HepG2 (cell line): ENCODE results near the gene PTX4. TPM values are rescaled to one million over a fixed set of nuclear protein-coding genes. Genes with fewer than 3 reads are reported as not detected.

Experiments used
- ARID5B ChIP-seq: IDR thresholded peaks from 2 replicates; pipeline ENCODE4 v1.4.0; 2020; ENCODE audit warnings: mild to moderate bottlenecking, missing genetic modification reagents
- EEA1 ChIP-seq: sonication (generic); formaldehyde crosslinking; IDR thresholded peaks from 2 replicates; pipeline ENCODE4 v1.5.1; 2020; ENCODE audit warnings: mild to moderate bottlenecking, missing genetic modification reagents, borderline replicate concordance
- LRRFIP1 ChIP-seq: sonication (generic); formaldehyde crosslinking; conservative IDR thresholded peaks from 2 replicates; pipeline ENCODE4 v1.4.0; 2020; ENCODE audit warnings: missing genetic modification reagents
- REXO4 ChIP-seq: sonication (generic); formaldehyde crosslinking; IDR thresholded peaks from 2 replicates; pipeline ENCODE4 v1.8.0; 2022; ENCODE audit warnings: missing genetic modification reagents, mild to moderate bottlenecking, borderline replicate concordance
- TFDP2 ChIP-seq: sonication (generic); formaldehyde crosslinking; IDR thresholded peaks from 2 replicates; pipeline ENCODE4 v1.4.0; 2020; ENCODE audit warnings: missing genetic modification reagents
- TRAFD1 ChIP-seq: sonication (generic); formaldehyde crosslinking; IDR thresholded peaks from 2 replicates; pipeline ENCODE4 v1.5.1; 2020; ENCODE audit warnings: missing genetic modification reagents, mild to moderate bottlenecking, borderline replicate concordance
- ZBTB44 ChIP-seq: sonication (generic); formaldehyde crosslinking; IDR thresholded peaks from 2 replicates; pipeline ENCODE4 v1.4.0; 2020; ENCODE audit warnings: missing genetic modification reagents
- ZBTB7A ChIP-seq: sonication (generic); formaldehyde crosslinking; IDR thresholded peaks from 2 replicates; pipeline ENCODE4 v1.8.0; 2022; ENCODE audit warnings: mild to moderate bottlenecking, missing genetic modification reagents
- ZNF235 ChIP-seq: sonication (generic); formaldehyde crosslinking; IDR thresholded peaks from 2 replicates; pipeline ENCODE4 v1.8.1; 2023; ENCODE audit warnings: mild to moderate bottlenecking, missing genetic modification reagents, borderline replicate concordance
- ZNF333 ChIP-seq: sonication (generic); formaldehyde crosslinking; IDR thresholded peaks from 2 replicates; pipeline ENCODE4 v1.4.0; 2020; ENCODE audit warnings: mild to moderate bottlenecking, missing genetic modification reagents, borderline replicate concordance
- polyA plus RNA-seq, 8 experiments: library from polyadenylated mRNA; depleted of rRNA in 3 of 8; stranded (reverse) in 7 of 8; unstranded in 1 of 8; fragments of >200 nt; fragmentation: Illumina TruSeq in 4 of 8; extraction: Trizol in 4 of 8; gene quantifications; 2 replicates each; pipeline versions ENCODE4 v1.2.1 to v1.2.3, GENCODE V29; 2011 to 2016; ENCODE audit warnings: low read depth in 4 of 8, missing spikeins in 1 of 8, mixed read lengths in 1 of 8; ENCODE audit not compliant: insufficient read depth in 1 of 8
- total RNA-seq, 5 experiments: library from RNA; depleted of rRNA; stranded (reverse); fragments of >200 nt; fragmentation: Illumina TruSeq; extraction: Trizol; gene quantifications; 2 replicates each; pipeline ENCODE4 v1.2.3, GENCODE V29; 2016; ENCODE audit warnings: low read depth in 1 of 5
- TF ChIP-seq, protein P1 (sequence below), 2 experiments: IDR thresholded peaks; 2 replicates each; pipeline ENCODE4 v1.6.1; 2011 to 2012; ENCODE audit warnings: low read length in 2 of 2, borderline replicate concordance in 1 of 2, low read depth in 1 of 2, mild to moderate bottlenecking in 1 of 2, moderate library complexity in 1 of 2

PTX4 gene
- total and polyA plus RNA-seq, 2 of the 13 experiments (the other 11 are each of a cell fraction or from before 2014, with no cell fraction given), result 0.04 TPM; not detected in 1

- TF ChIP-seq, protein P1, sequence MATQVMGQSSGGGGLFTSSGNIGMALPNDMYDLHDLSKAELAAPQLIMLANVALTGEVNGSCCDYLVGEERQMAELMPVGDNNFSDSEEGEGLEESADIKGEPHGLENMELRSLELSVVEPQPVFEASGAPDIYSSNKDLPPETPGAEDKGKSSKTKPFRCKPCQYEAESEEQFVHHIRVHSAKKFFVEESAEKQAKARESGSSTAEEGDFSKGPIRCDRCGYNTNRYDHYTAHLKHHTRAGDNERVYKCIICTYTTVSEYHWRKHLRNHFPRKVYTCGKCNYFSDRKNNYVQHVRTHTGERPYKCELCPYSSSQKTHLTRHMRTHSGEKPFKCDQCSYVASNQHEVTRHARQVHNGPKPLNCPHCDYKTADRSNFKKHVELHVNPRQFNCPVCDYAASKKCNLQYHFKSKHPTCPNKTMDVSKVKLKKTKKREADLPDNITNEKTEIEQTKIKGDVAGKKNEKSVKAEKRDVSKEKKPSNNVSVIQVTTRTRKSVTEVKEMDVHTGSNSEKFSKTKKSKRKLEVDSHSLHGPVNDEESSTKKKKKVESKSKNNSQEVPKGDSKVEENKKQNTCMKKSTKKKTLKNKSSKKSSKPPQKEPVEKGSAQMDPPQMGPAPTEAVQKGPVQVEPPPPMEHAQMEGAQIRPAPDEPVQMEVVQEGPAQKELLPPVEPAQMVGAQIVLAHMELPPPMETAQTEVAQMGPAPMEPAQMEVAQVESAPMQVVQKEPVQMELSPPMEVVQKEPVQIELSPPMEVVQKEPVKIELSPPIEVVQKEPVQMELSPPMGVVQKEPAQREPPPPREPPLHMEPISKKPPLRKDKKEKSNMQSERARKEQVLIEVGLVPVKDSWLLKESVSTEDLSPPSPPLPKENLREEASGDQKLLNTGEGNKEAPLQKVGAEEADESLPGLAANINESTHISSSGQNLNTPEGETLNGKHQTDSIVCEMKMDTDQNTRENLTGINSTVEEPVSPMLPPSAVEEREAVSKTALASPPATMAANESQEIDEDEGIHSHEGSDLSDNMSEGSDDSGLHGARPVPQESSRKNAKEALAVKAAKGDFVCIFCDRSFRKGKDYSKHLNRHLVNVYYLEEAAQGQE (IDR thresholded peaks at IDR 0.05; ENCODE audit: borderline replicate concordance in 1 of 2, low read depth in 1 of 2, low read length in 2 of 2), result no peak; a peak in 1 of 4 replicates
- TF ChIP-seq ZBTB7A (CRISPR knock-in tag) (0 out of 2 replicates have a peak, but pooled peaks have one; percentile 57), TRAFD1 (CRISPR knock-in tag) (no peak), ZBTB44 (no peak), ZNF235 (CRISPR knock-in tag) (no peak), ARID5B (0 out of 2 replicates have a peak, but pooled peaks have one; percentile 5), ZNF333 (no peak), LRRFIP1 (CRISPR knock-in tag) (no peak), TFDP2 (CRISPR knock-in tag) (no peak; the same call in 1 of the 2 replicates), EEA1 (no peak), REXO4 (CRISPR knock-in tag) (no peak)
Measured at GRCh38 chr16:1435921-1436697, 52.6 kb downstream of the PTX4 start (continued).
